K562 (cell line): ENCODE data around the gene PIGB. TPM values are rescaled to one million over a fixed set of nuclear protein-coding genes. Genes with fewer than 3 reads are reported as not detected.

Experiments used
- BRD9 ChIP-seq: fragments of 450-650 bp; IDR thresholded peaks from 2 replicates; pipeline ENCODE4 v1.6.1; 2018; ENCODE audit warnings: low read depth; ENCODE audit not compliant: partially characterized antibody
- CBFA2T2 ChIP-seq: fragments of 450-650 bp; conservative IDR thresholded peaks from 2 replicates; pipeline ENCODE4 v1.6.1; 2017; ENCODE audit warnings: mild to moderate bottlenecking
- CHD2 ChIP-seq: IDR thresholded peaks from 2 replicates; pipeline ENCODE4 v1.6.1; 2011; ENCODE audit warnings: low read depth, low read length
- EGR1 ChIP-seq: fragments of 450-650 bp; conservative IDR thresholded peaks from 2 replicates; pipeline ENCODE4 v1.6.1; 2017; ENCODE audit warnings: mild to moderate bottlenecking
- FOXK1 ChIP-seq: sonication (generic); formaldehyde crosslinking; IDR thresholded peaks from 2 replicates; pipeline ENCODE4 v1.8.0; 2022; ENCODE audit warnings: missing genetic modification reagents, mild to moderate bottlenecking, borderline replicate concordance
- GTF2E2 ChIP-seq: fragments of 200-800 bp; sonication (Bioruptor generic); IDR thresholded peaks from 2 replicates; pipeline ENCODE4 v1.6.1; 2016; ENCODE audit warnings: missing genetic modification characterization, missing compliant biosample characterization
- GTF2F1 ChIP-seq: IDR thresholded peaks from 2 replicates; pipeline ENCODE4 v1.6.1; 2011; ENCODE audit warnings: low read depth, low read length, improper control_type of control experiment
- LCOR ChIP-seq: sonication (generic); formaldehyde crosslinking; IDR thresholded peaks from 2 replicates; pipeline ENCODE4 v1.8.0; 2022; ENCODE audit warnings: mild to moderate bottlenecking, missing genetic modification reagents
- MCM2 ChIP-seq: fragments of 450-650 bp; IDR thresholded peaks from 2 replicates; pipeline ENCODE4 v1.6.1; 2017; ENCODE audit warnings: low read depth, mild to moderate bottlenecking
- PCBP1 ChIP-seq: fragments of 200-400 bp; formaldehyde crosslinking; IDR thresholded peaks from 2 replicates; pipeline ENCODE4 v1.6.1; 2018; ENCODE audit warnings: mild to moderate bottlenecking, low read depth, low read length; ENCODE audit not compliant: poor library complexity, severe bottlenecking
- POLR2B ChIP-seq: fragments of 450-650 bp; IDR thresholded peaks from 2 replicates; pipeline ENCODE4 v1.6.1; 2018; ENCODE audit warnings: low read depth; ENCODE audit not compliant: partially characterized antibody
- PRMT5 ChIP-seq: sonication (generic); formaldehyde crosslinking; IDR thresholded peaks from 2 replicates; pipeline ENCODE4 v1.5.0; 2020; ENCODE audit warnings: missing genetic modification reagents
- RBM17 ChIP-seq: fragments of 200-400 bp; formaldehyde crosslinking; IDR thresholded peaks from 2 replicates; pipeline ENCODE4 v1.6.1; 2017; ENCODE audit warnings: low read depth, mild to moderate bottlenecking, low read length, borderline replicate concordance
- TEAD4 ChIP-seq, 2 experiments: sonication (generic) in 1 of 2; formaldehyde crosslinking in 1 of 2; IDR thresholded peaks; 2 replicates each; pipeline versions ENCODE4 v1.6.1 to v1.8.0; 2012 to 2022; ENCODE audit warnings: borderline replicate concordance in 1 of 2, inconsistent platforms in 1 of 2, low read length in 1 of 2, mild to moderate bottlenecking in 1 of 2, missing genetic modification reagents in 1 of 2
- YY1 ChIP-seq, 3 experiments: IDR thresholded peaks; 2 replicates each; pipeline ENCODE4 v1.6.1; 2011; ENCODE audit warnings: low read length in 2 of 3, mild to moderate bottlenecking in 2 of 3, moderate library complexity in 2 of 3, borderline replicate concordance in 1 of 3, control low read depth in 1 of 3, low read depth in 1 of 3; ENCODE audit not compliant: insufficient read depth in 3 of 3, insufficient replicate concordance in 2 of 3, control insufficient read depth in 1 of 3, insufficient read length in 1 of 3; ENCODE audit errors: extremely low read depth in 1 of 3
- ZNF184 ChIP-seq: sonication (generic); formaldehyde crosslinking; IDR thresholded peaks from 2 replicates; pipeline ENCODE4 v1.5.0; 2020; ENCODE audit warnings: missing genetic modification reagents
- ZNF311 ChIP-seq: fragments of 250-450 bp; sonication (Bioruptor Pico); IDR thresholded peaks from 2 replicates; pipeline ENCODE4 v1.4.0; 2020; ENCODE audit warnings: mild to moderate bottlenecking, moderate library complexity
- ZNF644 ChIP-seq: fragments of 200-800 bp; sonication (Bioruptor generic); IDR thresholded peaks from 2 replicates; pipeline ENCODE4 v1.6.1; 2016; ENCODE audit warnings: low read depth, missing genetic modification characterization, missing compliant biosample characterization
- ZNF696 ChIP-seq: fragments of 250-450 bp; sonication (Bioruptor Pico); conservative IDR thresholded peaks from 2 replicates; pipeline ENCODE4 v1.4.0; 2020; ENCODE audit warnings: mild to moderate bottlenecking, moderate library complexity
- polyA plus RNA-seq, 8 experiments: library from polyadenylated mRNA; depleted of rRNA in 4 of 8; stranded (reverse) in 5 of 8; unstranded in 3 of 8; fragments of >200 nt; fragmentation: Nextera tagmentation in 2 of 8; fragmentation: Illumina TruSeq in 1 of 8; extraction: Ambion mirVana in 2 of 8; extraction: Trizol in 1 of 8; gene quantifications; 2 replicates each; pipeline versions ENCODE4 v1.2.1 to v1.2.3, GENCODE V29; 2011 to 2014; ENCODE audit warnings: inconsistent platforms in 1 of 8, missing spikeins in 1 of 8
- total RNA-seq, 7 experiments: library from RNA; depleted of rRNA in 6 of 7; stranded (reverse); fragments of >200 nt in 6 of 7; fragmentation: Illumina TruSeq in 2 of 7; extraction: Trizol in 2 of 7; gene quantifications; 2 replicates each; pipeline versions ENCODE4 v1.2.1 to v1.2.3, GENCODE V29; 2011 to 2021; ENCODE audit warnings: low replicate concordance in 1 of 7
- TF ChIP-seq, protein P1 (sequence below): fragments of 250-450 bp; sonication (Bioruptor Pico); IDR thresholded peaks from 2 replicates; pipeline ENCODE4 v1.8.0; 2021; ENCODE audit warnings: mild to moderate bottlenecking, moderate library complexity
- TF ChIP-seq, protein P2 (sequence below): fragments of 450-650 bp; conservative IDR thresholded peaks from 2 replicates; pipeline ENCODE4 v1.6.1; 2016; ENCODE audit warnings: missing genetic modification characterization, low read depth, mild to moderate bottlenecking, missing compliant biosample characterization, moderate library complexity
- TF ChIP-seq, protein P3 (sequence below): fragments of 250-450 bp; sonication (Bioruptor Pico); IDR thresholded peaks from 2 replicates; pipeline ENCODE4 v1.4.0; 2020; ENCODE audit warnings: mild to moderate bottlenecking, moderate library complexity, borderline replicate concordance

Gene PIGB
- total and polyA plus RNA-seq, 9 of the 15 experiments (the other 6 are each of a cell fraction or from before 2014, with no cell fraction given): 9.9 to 32.3 (median 18.2) TPM

DNA sequence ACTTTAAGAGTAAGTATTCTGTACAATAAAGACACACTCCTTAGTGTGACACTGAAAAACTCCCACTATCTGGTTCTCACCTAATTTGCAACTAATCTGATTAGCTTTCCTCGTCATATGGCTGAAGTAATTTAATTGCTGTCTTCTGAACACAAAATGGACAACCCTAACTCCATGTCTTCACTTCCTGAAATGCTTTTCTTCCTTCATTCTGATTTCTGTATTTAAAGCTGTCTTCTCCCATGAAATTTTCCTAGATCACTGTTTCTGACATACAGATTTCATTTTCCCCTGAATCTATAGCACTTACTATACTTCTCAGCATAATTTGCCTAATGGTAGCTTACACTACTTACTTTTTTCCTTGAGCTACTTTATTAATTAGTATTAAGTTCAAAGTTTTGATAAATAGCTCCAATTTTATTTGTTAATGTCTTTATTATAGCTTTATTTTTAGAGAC lies 82.8 kb downstream of the PIGB start (continued):
- TF ChIP-seq GTF2E2 (tag): 0 out of 2 replicates have a peak, but pooled peaks have one; percentile 52
- TF ChIP-seq PCBP1: no peak
- TF ChIP-seq POLR2B: no peak
- TF ChIP-seq MCM2: no peak
- no peak for TF ChIP-seq EGR1
- TF ChIP-seq YY1 (IDR thresholded peaks at IDR 0.05; ENCODE audit: borderline replicate concordance in 1 of 3, control insufficient read depth in 1 of 3, extremely low read depth in 1 of 3, insufficient read depth in 3 of 3, insufficient read length in 1 of 3, insufficient replicate concordance in 2 of 3, low read depth in 1 of 3, low read length in 2 of 3): no peak
- no peak for TF ChIP-seq LCOR (CRISPR knock-in tag)
- TF ChIP-seq FOXK1 (CRISPR knock-in tag): no peak
- TF ChIP-seq BRD9: no peak
- no peak for TF ChIP-seq PRMT5 (CRISPR knock-in tag)
- TF ChIP-seq CBFA2T2: no peak
- TF ChIP-seq ZNF644 (tag): peak; percentile 86; the same call in 1 of the 2 replicates
- no peak for TF ChIP-seq RBM17
- no peak for TF ChIP-seq CHD2
- TF ChIP-seq, protein P1, sequence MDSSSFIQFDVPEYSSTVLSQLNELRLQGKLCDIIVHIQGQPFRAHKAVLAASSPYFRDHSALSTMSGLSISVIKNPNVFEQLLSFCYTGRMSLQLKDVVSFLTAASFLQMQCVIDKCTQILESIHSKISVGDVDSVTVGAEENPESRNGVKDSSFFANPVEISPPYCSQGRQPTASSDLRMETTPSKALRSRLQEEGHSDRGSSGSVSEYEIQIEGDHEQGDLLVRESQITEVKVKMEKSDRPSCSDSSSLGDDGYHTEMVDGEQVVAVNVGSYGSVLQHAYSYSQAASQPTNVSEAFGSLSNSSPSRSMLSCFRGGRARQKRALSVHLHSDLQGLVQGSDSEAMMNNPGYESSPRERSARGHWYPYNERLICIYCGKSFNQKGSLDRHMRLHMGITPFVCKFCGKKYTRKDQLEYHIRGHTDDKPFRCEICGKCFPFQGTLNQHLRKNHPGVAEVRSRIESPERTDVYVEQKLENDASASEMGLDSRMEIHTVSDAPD (CRISPR knock-in tag): no peak
- TF ChIP-seq ZNF311 (CRISPR knock-in tag): peak; percentile 90
- TF ChIP-seq ZNF184 (CRISPR knock-in tag): no peak
- no peak for TF ChIP-seq ZNF696 (CRISPR knock-in tag)
- no peak for TF ChIP-seq GTF2F1
- TF ChIP-seq, protein P2, sequence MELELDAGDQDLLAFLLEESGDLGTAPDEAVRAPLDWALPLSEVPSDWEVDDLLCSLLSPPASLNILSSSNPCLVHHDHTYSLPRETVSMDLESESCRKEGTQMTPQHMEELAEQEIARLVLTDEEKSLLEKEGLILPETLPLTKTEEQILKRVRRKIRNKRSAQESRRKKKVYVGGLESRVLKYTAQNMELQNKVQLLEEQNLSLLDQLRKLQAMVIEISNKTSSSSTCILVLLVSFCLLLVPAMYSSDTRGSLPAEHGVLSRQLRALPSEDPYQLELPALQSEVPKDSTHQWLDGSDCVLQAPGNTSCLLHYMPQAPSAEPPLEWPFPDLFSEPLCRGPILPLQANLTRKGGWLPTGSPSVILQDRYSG (tag): peak; percentile 87
- TF ChIP-seq TEAD4 (IDR thresholded peaks at IDR 0.05; ENCODE audit: low read length): no peak
- TF ChIP-seq TEAD4 (CRISPR knock-in tag; IDR thresholded peaks at IDR 0.05; ENCODE audit: borderline replicate concordance): no peak
- TF ChIP-seq, protein P3, sequence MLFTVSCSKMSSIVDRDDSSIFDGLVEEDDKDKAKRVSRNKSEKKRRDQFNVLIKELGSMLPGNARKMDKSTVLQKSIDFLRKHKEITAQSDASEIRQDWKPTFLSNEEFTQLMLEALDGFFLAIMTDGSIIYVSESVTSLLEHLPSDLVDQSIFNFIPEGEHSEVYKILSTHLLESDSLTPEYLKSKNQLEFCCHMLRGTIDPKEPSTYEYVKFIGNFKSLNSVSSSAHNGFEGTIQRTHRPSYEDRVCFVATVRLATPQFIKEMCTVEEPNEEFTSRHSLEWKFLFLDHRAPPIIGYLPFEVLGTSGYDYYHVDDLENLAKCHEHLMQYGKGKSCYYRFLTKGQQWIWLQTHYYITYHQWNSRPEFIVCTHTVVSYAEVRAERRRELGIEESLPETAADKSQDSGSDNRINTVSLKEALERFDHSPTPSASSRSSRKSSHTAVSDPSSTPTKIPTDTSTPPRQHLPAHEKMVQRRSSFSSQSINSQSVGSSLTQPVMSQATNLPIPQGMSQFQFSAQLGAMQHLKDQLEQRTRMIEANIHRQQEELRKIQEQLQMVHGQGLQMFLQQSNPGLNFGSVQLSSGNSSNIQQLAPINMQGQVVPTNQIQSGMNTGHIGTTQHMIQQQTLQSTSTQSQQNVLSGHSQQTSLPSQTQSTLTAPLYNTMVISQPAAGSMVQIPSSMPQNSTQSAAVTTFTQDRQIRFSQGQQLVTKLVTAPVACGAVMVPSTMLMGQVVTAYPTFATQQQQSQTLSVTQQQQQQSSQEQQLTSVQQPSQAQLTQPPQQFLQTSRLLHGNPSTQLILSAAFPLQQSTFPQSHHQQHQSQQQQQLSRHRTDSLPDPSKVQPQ: no peak
